Muscle layer of colon (tissue), 2 donors: Measurements from ENCODE around the gene TESK2.
"Not testable (repeated sequence)": the region's sequence is repeated elsewhere in the genome, so short reads cannot be mapped to it uniquely, and the experiment has no call there.

Source experiments
- H3K27ac ChIP-seq: one replicate; pipeline ENCODE4 v1.7.0; 2013; ENCODE audit warnings: low read depth, mild to moderate bottlenecking, low read length, moderate library complexity
- H3K27me3 ChIP-seq, 2 donors: one replicate each; pipeline ENCODE4 v1.7.0; 2013; ENCODE audit warnings: low read length in 2 of 2, mild to moderate bottlenecking in 2 of 2; ENCODE audit not compliant: insufficient read depth in 2 of 2, control insufficient read depth in 1 of 2
- H3K36me3 ChIP-seq: one replicate; pipeline ENCODE4 v1.7.0; 2013; ENCODE audit warnings: mild to moderate bottlenecking, low read length; ENCODE audit not compliant: insufficient read depth
- H3K4me1 ChIP-seq: one replicate; pipeline ENCODE4 v1.7.0; 2013; ENCODE audit warnings: mild to moderate bottlenecking, low read length; ENCODE audit not compliant: insufficient read depth
- H3K4me3 ChIP-seq, 2 donors: one replicate each; pipeline ENCODE4 v1.7.0; 2013; ENCODE audit warnings: low read length in 2 of 2, low read depth in 1 of 2, mild to moderate bottlenecking in 1 of 2, moderate library complexity in 1 of 2
- H3K9ac ChIP-seq: one replicate; pipeline ENCODE4 v1.7.0; 2013; ENCODE audit warnings: low read length
- H3K9me3 ChIP-seq: one replicate; pipeline ENCODE4 v1.7.0; 2013; ENCODE audit warnings: mild to moderate bottlenecking, low read length
- donor health status: abdominal sarcoma.
- donor health status: Adenocarcinoma of cecum.

Gene TESK2

GRCh38 chr1:45490626-45491486 is at the start of gene TESK2:
Gene TESK2, minus strand, starts transcription at chr1:45491163. Its CDS starts 33,378 bp downstream, at chr1:45457785.
- Histone ChIP-seq H3K27me3 (no peaks in the 10 kb centered on the region), H3K36me3 (no peaks in the 10 kb centered on the region), H3K4me3 (peak within 1 kb of the TSS; percentile 85 to 86), H3K9me3 (no peaks in the 10 kb centered on the region), H3K27ac (peak within 1 kb of the TSS; percentile 72), H3K4me1 (peaks cover 7% of the 10 kb centered on the region), H3K9ac (peak within 1 kb of the TSS; percentile 65)

GRCh38 chr1:45536886-45537285 is 45.9 kb upstream of the TESK2 start:
- no peaks in the 10 kb centered on the region for H3K36me3 ChIP-seq

GRCh38 chr1:45535988-45536766 is 45.2 kb upstream of the TESK2 start:
- Histone ChIP-seq H3K27ac (no peak overlapping the region), H3K9ac (no peak overlapping the region), H3K4me1 (no peaks in the 10 kb centered on the region), H3K9me3 (no peaks in the 10 kb centered on the region), H3K36me3 (no peaks in the 10 kb centered on the region), H3K27me3 (no peaks in the 10 kb centered on the region), H3K4me3 (no peak overlapping the region)

More at GRCh38 chr1:45536886-45537285, 45.9 kb upstream of the TESK2 start:
- Histone ChIP-seq H3K9ac (no peak overlapping the region), H3K27ac (no peak overlapping the region), H3K27me3 (no peaks in the 10 kb centered on the region), H3K4me1 (no peaks in the 10 kb centered on the region), H3K4me3 (no peak overlapping the region), H3K9me3 (no peaks in the 10 kb centered on the region)

- Histone ChIP-seq H3K27ac (no peak overlapping the region), H3K9me3 (no peaks in the 10 kb centered on the region), H3K4me1 (no peaks in the 10 kb centered on the region), H3K27me3 (no peaks in the 10 kb centered on the region), H3K9ac (no peak overlapping the region), H3K4me3 (no peak overlapping the region), H3K36me3 (no peaks in the 10 kb centered on the region)
These were observed 40.9 kb upstream of the TESK2 start for GRCh38 chr1:45531873-45532272.

- Histone ChIP-seq H3K9me3 (no peaks in the 10 kb centered on the region), H3K4me3 (no peak overlapping the region), H3K27ac (no peak overlapping the region), H3K27me3 (no peaks in the 10 kb centered on the region), H3K9ac (no peak overlapping the region), H3K36me3 (no peaks in the 10 kb centered on the region), H3K4me1 (no peaks in the 10 kb centered on the region)
These were observed 39.7 kb upstream of the TESK2 start for GRCh38 chr1:45530632-45531135.

- no peaks in the 10 kb centered on the region for H3K27me3 ChIP-seq
- peaks cover 6% of the 10 kb centered on the region for H3K4me1 ChIP-seq
- H3K36me3 ChIP-seq: no peaks in the 10 kb centered on the region
- no peak overlapping the region for H3K9ac ChIP-seq
- H3K4me3 ChIP-seq: no peak overlapping the region
- no peaks in the 10 kb centered on the region for H3K9me3 ChIP-seq
- H3K27ac ChIP-seq: no peak overlapping the region
These were observed 35.2 kb upstream of the TESK2 start for GRCh38 chr1:45526135-45526644.

GRCh38 chr1:45523975-45524374 is 33.0 kb upstream of the TESK2 start:
- H3K4me3 ChIP-seq, H3K36me3 ChIP-seq, H3K9me3 ChIP-seq, H3K9ac ChIP-seq, H3K27me3 ChIP-seq, H3K27ac ChIP-seq: not testable (repeated sequence)
- H3K4me1 ChIP-seq: peaks cover 13% of the 10 kb centered on the region

GRCh38 chr1:45523516-45523915 is 32.6 kb upstream of the TESK2 start:
- H3K9me3 ChIP-seq, H3K9ac ChIP-seq, H3K27ac ChIP-seq, H3K27me3 ChIP-seq, H3K4me3 ChIP-seq, H3K36me3 ChIP-seq: not testable (repeated sequence)
- H3K4me1 ChIP-seq: peaks cover 17% of the 10 kb centered on the region

- H3K27ac ChIP-seq: peak overlapping the region; percentile 96
- H3K4me3 ChIP-seq: peak overlapping the region; percentile 84
- peak overlapping the region; percentile 97 for H3K9ac ChIP-seq
- H3K27me3 ChIP-seq: no peaks in the 10 kb centered on the region
- peaks cover 19% of the 10 kb centered on the region for H3K4me1 ChIP-seq
- H3K9me3 ChIP-seq: no peaks in the 10 kb centered on the region
- peaks cover 5% of the 10 kb centered on the region for H3K36me3 ChIP-seq
These were observed 31.6 kb upstream of the TESK2 start for GRCh38 chr1:45522324-45523104.

- peaks cover 12% of the 10 kb centered on the region for H3K36me3 ChIP-seq
- peak within 1 kb of the TSS; percentile 97 for H3K9ac ChIP-seq
These were observed 30.7 kb upstream of the TESK2 start, which contains the start of gene PRDX1 for GRCh38 chr1:45521413-45522323. Gene PRDX1, minus strand, starts transcription at chr1:45521884. Its CDS starts 2,841 bp downstream, at chr1:45519043.

More at GRCh38 chr1:45521413-45522323, 30.7 kb upstream of the TESK2 start, which contains the start of gene PRDX1:
- Histone ChIP-seq H3K27ac (peak within 1 kb of the TSS; percentile 96), H3K4me3 (peak within 1 kb of the TSS; percentile 84), H3K4me1 (peaks cover 19% of the 10 kb centered on the region), H3K27me3 (no peaks in the 10 kb centered on the region), H3K9me3 (no peaks in the 10 kb centered on the region)
